Glomerular visceral epithelial cell (primary cell): ENCODE measurements around the gene SIL1.
"Not testable (repeated sequence)": the region's sequence is repeated elsewhere in the genome, so short reads cannot be mapped to it uniquely, and the experiment has no call there.

Experiments
- DNase-seq: peaks from one replicate; pipeline ENCODE4 v3.0.0-alpha.2; 2016; ENCODE audit errors: extremely low spot score

Gene SIL1

DNA sequence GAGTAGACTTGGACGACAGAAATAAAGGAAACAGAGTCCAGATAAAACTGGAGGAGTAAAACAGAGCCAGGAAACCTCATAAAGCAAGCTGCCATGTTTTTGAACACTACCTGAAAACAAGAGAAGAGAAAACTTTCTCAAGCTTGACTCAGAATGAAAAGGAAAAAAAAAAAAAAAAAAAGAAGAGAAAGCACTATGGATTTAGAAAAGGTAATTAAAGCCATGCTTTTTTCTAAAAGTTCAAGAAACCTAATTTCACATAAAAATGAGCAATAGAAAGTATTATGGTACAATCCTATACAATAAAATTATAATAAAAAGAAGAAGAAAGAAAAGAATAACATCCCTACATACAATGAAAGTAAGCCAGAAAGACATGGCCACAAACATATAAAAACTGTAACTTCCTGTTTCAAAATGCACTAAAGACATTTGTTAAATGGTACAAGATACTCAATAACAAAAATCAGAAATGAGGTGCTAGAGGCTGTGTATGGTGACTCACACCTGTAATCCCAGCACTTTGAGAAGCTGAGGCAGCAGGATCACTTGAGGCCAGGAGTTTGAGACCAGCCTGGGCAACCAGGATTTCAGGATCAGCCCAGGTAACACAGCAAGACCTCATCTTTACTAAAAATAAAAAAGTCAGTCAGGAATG lies 129.5 kb downstream of the SIL1 start:
- DNase-seq = no peak

DNA sequence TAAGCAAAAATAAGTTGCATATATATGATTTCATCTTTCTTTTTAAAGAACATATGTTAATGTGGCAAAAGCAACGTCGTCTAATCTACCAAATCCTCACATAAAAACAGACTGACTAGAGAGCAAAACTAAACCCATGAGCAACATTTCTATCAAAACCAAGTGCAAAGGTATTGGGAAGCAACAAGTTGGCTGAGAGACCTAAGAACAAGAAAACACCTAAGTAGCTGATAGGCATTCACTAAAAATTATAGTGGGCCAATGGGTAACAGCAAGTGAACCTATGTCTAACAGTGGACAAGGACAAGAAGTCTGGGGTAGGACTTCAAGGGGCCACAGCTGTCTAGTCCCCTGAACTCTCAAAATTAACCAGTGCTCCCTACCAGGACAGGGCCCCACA lies 130.1 kb downstream of the SIL1 start:
- DNase-seq = no peak

DNA sequence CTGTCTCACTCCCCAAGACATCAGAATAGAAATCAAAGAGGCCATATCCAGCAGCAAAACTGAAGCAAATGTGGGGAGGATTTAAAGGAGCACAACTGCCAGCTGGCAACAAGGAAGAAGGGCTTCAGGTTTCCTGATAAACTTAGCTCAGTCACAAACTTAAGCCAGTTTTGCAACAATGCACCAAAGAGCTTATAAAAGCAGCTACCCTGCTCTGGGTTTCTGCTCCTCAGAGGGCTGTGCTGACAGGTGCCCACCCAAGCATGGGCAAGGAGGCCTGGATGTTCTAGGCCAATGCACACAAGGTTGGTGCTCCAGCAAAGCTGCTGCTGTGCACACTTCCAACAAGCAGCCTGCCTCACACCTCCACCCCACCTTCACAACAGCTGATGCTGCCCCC lies 132.9 kb downstream of the SIL1 start:
- DNase-seq = peak; percentile 63

DNA sequence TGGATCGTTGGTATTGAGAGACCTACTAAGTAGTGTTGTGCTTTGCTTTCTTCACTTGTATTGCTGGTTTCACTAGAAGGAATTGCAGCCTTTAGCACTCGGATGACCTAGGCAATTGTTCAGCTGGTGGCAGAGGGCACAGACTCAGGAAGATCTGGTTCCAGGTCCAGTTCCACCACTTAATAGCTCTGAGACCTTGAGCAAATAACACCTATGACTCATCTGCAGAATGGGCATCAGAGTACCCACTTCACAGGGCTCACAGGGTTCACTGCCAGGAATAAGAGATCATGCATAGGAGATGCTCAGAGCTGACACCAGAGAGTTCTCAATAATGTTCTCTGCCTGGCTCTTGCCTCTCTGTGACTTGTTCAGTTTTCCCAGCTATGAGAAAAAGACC lies 133.6 kb downstream of the SIL1 start:
- DNase-seq = peak; percentile 15

DNA sequence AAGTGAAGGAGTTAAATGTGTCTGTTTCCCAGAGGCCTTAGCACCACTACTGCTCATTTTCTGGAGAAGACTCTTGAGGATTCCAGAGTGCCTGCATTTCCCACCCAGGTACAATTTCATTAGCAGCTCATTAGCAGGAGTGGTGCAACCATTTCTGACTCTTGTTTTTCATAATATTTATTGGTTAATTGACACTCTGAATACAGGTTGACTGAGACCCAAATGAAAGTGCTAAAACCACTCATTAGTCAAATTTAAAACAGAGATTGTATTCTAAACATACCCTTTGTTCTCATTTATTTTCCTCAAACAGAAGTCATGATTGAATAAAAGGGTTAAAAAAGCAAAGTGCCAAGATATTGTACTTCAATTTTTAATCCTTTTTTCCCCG lies 134.5 kb downstream of the SIL1 start:
- no peak for DNase-seq

DNA sequence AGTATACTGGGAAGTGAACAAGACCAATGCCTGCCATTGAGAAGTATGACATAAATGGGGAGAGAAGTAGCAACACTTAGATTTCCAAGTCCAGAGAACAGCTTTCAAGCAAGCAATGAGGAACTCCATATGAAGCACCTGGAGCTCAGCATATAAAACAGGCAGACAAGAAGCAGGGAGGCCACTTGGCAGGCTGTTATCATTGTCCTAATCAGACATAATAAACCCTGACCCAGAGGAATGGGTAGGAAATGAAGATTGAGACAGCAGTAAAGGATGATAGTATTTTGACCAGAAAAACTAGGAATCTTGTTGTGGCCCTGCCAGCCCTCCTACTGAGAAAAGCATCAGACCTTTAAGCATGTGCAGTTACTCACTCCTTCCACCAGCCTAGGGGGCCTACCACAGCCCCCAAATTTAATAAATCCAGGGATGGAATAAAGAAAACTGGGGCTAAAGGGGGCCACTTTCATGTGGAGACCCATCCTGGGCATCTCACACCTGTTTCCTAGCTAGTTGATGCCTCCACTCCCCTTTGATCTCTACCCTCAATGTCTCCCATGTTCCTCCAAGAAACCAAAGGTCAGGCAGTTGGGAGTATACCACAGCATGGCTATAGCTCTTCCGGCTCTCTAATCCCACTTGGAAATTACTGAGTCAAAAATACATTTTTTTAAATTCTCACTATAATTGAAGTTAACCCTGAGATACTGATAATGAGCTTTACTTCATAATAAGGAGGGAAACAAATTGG lies 135.1 kb downstream of the SIL1 start:
- no peak for DNase-seq

DNA sequence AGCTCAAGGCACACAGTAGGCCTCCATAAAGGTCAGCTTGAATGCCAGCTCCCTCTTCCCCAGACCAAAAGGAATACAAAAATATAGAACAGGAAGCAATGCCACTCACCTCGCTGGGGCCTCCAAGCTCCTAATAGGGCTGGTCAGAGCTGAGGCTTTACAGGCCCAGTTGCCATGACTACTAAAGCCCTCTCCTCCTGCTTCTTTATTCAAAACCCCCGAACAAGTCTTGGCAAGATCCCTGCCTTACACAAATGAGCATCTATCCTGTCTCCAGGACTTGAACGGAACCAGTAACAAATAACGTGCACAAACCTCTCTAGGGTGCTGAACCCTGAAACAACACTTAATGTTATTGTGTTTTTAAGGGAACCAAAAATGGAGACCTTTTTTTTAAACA lies 136.3 kb downstream of the SIL1 start:
- peak; percentile 25 for DNase-seq

DNA sequence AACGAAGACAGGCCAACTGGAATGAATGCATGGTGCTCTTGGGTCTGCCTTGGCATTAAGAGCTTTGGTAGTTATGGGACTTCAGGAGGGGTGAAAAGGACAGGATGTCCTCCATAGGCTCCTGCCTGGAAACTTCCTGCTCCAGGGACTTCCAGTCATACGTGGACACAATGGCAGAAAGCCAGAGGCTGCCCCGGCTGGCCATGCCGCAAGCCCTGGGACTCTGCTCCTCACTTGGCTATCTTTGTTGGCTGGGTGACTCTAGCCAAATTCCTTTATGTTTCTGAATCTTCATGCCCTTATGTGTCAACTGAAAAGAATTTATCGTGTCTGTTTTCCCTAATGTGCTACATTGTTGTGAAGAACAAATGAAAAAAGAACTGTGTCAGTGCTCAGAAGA lies 136.9 kb downstream of the SIL1 start:
- peak; percentile 88 for DNase-seq

DNA sequence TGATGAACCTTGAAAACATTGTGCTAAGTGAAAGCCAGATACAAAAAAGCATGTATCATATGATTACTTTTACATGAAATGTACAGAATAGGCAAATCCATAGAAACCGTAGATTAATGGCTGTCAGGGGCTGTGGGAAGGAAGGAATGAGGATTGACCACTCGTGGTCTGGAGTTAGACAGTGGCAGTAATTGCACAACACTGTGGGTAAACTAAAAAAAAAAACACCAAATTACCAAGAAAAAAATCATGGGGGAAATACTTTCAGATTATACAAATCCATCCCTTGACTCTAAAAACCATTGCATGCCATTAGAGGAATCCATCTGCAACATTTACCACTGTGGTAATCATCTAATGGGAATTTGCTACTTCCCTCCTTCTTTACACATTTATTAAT lies 140.0 kb downstream of the SIL1 start:
- DNase-seq = peak; percentile 58

DNA sequence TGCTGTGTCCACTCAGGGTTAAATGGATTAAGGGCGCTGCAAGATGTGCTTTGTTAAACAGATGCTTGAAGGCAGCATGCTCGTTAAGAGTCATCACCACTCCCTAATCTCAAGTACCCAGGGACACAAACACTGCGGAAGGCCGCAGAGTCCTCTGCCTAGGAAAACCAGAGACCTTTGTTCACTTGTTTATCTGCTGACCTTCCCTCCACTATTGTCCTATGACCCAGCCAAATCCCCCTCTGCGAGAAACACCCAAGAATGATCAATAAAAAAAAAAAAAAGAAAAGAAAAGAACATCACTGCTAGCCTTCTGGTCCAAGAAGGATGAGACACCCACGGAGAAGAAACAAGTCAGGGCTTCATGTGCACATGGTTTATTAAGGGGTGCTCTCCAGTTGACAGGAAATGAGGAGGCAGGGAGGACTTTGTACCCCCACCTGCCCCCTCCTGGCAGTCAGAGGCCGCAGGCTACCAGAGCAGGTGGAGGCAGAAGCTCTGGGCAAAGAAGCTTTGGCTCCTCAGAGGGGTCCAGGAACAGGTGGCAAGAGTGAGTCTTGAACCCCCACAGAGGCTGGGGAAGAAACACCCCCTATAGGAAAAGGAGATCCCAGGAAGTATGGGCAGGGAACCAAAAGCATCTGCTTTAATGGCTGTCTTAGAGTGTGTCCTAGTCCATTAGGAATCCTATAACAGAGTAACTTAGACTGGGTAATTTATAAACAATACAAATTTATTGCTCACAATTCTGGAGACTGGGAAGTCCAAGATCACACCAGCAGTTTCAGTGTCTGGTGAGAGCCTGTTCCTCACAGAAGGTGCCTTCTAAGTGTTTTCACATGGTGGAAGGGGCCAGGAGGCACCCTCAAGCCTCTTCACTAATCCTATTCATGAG lies 140.9 kb downstream of the SIL1 start:
- not testable (repeated sequence) for DNase-seq

DNA sequence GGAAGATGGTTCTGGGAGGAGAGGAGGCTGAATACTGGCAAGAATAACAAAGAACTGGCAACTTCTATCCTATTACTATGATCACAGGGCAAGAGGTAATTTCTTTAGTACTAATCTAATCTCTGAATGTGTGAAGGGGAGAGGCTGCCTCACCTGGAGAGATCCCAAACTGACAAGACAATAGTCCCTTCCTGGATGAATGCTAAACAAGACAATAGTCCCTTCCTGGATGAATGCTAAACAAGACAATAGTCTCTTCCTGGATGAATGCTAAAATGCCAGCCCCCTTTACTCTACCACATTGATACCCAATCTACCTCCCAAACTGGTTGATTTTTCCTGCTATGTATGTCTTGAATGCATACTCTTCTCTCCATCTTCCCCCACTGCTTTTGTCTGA lies 145.2 kb downstream of the SIL1 start:
- no peak for DNase-seq

DNA sequence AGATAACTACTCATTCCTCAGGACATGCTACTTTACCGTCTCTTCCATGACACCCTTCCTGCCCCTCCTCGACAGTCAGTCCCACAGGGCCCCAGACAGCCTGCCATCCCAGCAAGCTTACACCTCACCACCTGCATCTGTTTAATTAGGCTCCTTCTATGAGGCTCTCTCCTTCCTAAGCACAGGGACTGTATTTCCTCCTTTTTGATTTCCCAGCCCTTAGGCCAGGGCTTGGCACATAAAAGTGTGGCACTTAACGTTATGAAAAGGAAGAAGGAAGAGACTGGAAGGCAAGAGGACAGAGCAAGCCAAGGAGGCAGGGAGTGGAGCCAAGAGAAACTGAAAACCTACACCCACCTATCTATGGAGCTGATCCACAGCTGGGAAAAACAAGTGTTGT lies 146.8 kb downstream of the SIL1 start:
- no peak for DNase-seq

DNA sequence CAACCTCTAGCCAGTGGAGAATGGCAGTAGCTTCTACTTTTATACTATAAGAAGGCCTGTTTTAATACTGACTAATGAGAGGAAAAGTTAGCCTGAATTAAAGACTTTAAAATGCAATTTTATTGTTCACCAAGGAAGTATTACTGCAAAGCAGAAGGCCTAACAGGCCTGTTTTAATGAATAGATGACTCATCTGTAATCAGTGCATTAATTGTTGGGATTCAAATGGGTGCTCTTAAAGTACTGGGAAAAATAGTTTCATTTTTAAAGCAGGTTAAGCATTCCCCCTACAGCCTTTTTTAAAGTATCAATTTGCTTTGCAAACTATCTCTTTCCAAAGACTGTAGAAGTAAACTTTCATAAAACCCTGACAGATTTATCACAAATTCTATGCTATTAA lies 147.7 kb downstream of the SIL1 start:
- no peak for DNase-seq

DNA sequence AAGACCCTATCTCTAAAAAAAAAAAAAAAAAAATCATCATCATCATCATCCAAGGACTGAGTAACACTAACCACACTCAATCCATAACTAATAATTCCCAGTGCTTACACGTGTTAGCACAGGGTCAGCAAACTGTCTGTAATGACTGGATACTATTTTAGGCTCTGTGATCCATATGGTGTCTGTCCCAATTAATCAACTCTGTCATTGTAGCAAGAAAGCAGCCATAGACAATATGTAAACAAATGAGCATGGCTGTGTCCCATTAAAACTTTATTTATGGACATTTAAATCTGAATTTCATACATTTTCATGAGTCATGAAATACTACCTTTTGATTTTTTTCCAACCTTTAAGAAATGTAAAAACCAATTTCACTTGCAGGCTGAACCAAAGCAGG lies 148.4 kb downstream of the SIL1 start:
- no peak for DNase-seq

DNA sequence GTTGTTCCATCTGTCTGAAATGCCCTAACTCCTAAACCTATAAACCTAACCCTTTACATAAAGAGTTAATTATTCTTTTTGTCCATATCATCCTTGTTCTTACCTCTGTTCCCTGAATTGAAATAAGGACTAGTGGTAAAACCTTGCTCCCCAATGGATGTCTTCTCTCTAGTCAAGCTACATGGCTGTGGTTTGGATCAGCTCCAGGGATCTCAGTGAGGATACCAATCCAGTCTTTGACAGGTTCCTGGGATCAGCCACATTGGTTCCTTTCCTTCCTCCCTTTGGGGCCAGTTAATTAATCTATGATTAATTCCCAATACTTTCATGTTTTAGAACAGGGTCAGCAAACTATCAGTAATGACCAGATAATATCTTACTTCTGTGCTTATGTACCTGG lies 151.6 kb downstream of the SIL1 start:
- DNase-seq = peak; percentile 42

DNA sequence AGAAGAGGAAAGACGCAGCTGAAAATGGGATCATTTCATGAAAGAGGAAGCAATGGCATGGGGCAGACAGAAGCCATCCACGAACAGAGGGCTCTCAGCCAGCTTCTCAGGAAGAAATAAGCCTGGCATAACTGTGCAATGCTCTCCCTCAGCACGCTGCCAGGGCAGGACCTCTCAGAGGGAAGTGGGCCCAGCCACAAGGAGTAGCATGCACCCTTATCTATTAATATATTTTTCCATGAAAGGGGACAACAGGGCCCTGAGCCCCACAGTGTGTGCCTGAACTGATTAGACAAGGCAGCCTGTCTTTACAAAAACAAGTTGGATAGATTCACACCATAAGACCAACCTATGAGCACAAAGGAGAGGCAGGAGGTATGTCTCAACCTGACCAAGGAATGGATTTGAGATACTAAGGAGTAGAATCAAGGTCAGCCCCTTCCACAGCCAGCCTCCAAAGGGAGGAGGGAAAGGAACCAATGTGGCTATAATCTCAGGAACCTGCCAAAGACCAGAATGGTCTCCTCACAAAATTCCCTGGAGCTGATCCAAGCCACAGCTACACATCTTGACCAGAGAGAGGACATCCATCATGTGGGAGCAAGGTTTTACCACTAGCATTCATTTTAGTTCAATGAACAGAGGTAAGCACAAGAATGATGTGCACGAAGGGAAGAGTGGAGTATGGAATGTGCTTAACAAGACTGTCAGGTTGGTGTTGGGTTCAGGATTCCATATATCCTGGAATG lies 154.8 kb downstream of the SIL1 start:
- DNase-seq = peak; percentile 67

DNA sequence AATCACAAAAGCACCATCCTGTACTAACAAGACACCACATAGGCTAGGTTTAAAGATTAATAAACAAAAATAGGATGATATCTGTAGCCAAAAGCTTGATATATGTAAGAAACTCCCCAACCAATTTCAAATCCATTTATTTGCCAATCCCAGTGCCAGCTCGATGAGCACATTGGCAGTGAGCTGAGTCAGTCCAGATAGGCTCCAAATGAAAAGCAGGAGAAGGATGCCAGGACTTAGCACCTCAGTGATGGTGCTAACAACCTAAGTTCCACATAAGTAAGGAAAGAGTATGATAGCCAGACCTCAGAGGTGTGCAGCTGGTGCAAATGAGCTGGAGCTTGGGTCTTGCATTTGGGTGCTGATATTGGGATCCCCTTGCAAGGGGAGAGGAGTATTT lies 158.1 kb downstream of the SIL1 start:
- no peak for DNase-seq

DNA sequence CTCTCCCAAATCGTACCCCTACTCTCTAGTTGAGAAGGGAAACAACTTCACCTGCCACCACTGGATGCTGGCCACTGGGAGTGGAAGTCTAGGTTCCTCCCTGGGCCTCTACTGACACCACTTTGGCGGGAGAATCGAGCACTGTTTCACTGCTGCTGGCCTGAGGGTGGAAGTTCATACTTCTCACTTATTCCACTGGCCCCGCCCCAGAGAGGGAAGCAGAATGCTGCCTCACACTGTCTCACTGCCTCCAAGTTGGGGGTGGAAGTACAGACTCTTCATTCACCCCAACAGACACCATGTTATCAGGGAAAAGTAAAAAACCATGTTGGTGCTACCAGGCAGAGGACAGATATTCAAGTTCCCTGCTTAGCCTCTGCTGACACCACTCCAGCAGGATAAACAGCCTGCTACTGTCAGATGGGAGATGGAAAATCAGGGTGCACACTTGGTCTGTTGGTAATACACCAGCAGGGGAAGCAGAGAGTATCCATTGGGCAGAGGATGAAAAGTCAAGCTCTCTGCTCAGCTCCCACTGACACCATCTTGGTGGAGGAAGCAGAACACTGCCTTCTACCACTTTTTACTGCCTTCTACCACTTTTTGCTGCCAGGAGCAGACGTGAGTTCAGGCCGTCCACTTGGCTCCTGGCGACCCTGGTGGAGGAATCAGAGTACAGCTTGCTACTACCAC lies 159.4 kb downstream of the SIL1 start:
- DNase-seq = no peak

DNA sequence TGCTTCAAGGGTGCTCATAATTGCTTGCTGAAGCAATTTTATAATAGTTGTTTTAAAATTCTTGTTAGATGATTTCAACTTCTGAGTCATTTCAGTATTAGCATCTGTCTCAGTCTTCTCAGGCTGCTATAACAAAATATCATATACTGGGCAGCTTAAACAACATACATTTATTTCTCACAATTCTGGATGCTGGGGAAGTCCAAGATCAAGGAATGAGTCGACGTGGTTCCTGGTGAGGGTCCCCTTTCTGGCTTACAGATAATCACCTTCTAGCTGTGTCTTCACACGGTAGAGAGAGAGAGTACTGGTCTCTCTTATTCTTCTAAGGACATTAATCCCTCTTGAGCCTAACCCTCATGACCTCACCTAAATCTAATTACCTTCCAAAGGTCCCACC lies 160.4 kb downstream of the SIL1 start:
- no peak for DNase-seq

DNA sequence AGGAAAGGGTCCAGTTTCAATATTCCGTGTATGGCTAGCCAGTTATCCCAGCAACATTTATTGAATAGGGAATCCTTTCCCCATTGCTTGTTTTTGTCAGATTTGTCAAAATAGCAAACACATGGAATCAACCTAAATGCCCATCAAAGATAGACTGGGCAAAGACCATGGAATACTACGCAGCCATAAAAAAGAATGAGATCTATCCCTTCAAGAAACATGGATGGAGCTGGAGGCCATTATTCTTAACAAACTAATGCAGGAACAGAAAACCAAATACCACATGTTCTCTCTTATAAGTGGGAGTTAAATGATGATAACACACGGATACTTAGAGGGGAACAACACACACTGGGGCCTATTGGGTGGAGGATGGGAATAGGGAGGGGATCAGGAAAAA lies 161.8 kb downstream of the SIL1 start:
- not testable (repeated sequence) for DNase-seq

DNA sequence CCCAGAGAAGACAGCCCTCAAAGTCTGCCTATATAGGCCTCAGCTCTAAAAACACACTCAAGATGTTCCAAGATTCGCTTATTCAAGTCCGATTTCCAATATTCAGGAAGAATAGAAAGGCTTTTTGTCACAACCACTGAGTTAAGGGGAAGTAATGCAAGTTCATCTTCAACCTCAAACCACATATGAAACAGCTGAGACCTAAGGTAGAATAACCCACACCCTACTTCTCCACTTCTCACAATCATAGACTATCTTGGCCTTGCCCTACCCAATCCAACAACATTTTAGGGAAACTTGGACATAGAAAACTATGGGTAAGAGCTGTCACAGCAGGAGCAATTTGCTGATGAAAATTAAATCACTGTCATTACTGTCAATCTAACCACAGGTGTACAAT lies 171.0 kb downstream of the SIL1 start:
- DNase-seq = no peak
